HG03108 (cell line): ENCODE results near the gene EGFR.

Source experiments
- ATAC-seq: cut with Tn5 transposase; IDR thresholded peaks from one replicate; pipeline ENCODE4 v1.9.1; 2021; ENCODE audit warnings: moderate library complexity; ENCODE audit not compliant: unreplicated experiment

Gene EGFR

GRCh38 chr7:55018361-55019190 lies at the start of gene EGFR:
Gene EGFR, plus strand, starts transcription at chr7:55019017. Its CDS starts 261 bp downstream, at chr7:55019278.
- no peak for ATAC-seq

DNA sequence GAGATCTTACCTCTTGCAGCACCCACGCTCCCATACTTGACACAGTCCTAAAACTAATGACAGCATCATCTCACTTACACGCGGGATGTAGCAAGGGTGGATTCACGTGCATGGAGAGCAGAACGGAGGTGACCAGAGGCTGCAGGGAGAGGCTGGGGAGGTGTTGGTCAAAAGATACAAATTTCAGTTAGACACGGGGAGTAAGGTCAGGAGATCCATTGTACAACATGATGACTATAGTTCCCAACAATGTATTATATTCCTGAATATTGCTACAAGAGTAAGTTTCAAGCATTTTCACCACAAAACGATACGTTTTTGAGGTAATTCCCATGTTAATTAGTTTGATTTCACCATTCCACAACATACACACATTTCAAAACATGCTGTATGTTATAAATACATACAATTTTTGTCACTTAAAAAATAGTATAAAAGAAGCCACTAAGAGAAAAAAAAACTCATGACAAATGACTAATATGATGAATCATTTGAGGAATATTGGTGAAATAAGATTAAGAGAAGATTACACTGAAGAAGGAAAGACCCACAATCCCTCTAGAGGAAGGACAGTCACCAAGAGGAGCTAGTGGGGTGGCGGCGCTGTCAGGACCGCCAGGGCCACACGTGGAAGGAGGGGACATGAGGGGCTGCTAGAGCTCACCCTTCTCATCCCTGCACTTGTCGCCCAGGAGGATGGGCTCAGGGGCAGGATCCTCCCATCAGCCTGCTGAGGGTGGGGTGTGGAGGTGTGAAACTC lies 49.4 kb upstream of the EGFR start:
- ATAC-seq, result no peak

DNA sequence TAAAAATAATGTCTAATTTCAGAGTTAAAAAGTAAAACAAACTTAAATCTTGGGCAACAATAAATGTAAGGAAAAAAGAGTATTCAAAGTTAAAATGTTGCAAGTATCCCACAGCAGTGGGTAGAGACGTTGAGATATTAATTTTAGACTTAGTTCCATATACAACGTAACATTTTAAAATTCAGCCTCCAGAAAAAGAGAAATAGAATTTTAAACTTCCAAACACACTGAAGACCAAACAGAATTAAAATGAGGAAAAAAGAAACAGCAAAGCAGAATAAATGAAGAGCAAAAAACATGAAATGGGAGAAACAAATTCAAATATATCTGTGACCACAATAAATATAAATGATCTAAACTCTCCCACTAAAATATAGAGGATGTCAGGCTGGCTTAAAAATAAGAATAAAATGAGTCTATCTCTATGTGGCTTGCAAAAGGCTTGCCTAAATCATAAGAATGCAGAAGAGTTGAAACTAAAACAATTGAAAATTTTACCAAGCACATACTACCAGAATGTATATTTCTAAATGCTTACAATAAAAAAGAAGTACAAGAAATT lies 46.0 kb upstream of the EGFR start:
- no peak for ATAC-seq

GRCh38 chr7:54978364-54979116 lies 40.3 kb upstream of the EGFR start:
- ATAC-seq, result no peak

GRCh38 chr7:54980521-54980920 lies 38.3 kb upstream of the EGFR start:
- ATAC-seq, result no peak

GRCh38 chr7:54981913-54982312 lies 36.9 kb upstream of the EGFR start:
- ATAC-seq, result no peak

DNA sequence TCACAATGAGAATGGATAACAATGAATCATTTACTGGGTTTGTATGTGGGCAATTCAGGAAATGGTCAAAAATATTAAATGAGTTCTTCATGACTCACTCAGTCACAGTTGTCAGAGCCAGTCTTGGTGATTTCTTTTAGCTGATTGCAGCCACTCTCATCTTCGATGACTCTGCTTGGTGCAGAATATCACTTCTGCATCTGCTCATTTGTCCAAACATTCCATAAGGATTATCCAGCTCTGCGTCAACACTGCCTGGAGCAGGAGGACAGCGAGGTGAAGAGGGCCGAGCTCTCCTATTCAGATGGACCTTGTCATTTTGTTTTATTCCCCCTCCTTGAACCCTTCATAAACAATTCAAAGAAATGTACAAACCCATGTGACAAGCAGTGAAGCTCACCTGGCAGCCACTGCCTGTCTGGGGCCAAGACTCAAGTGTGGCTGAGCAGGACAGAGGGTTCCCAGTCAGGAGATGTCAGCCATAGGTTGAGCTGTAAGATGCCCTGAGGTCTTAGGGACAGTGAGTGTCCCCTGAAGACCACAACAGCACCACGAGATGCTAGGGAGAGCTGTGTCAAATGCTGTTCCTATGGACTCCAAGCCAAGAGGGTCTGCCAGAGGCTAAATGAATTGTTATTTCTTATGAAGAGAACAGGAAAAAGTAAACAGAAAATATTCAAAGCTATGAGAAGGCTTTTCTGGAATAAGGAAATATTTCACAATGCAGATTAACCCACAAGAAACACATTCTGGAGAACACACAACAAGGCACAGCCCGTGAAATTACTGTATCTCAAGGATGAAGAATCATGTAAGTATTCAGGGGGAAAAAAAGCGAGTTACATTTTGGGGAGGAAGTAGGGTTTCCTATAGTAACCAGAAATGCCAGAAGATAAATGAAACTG lies 33.1 kb upstream of the EGFR start:
- ATAC-seq, result no peak

- no peak for ATAC-seq
These were observed 32.1 kb upstream of the EGFR start for GRCh38 chr7:54986716-54987115.

- ATAC-seq, result no peak
These were observed 31.0 kb upstream of the EGFR start for GRCh38 chr7:54987772-54988171.

DNA sequence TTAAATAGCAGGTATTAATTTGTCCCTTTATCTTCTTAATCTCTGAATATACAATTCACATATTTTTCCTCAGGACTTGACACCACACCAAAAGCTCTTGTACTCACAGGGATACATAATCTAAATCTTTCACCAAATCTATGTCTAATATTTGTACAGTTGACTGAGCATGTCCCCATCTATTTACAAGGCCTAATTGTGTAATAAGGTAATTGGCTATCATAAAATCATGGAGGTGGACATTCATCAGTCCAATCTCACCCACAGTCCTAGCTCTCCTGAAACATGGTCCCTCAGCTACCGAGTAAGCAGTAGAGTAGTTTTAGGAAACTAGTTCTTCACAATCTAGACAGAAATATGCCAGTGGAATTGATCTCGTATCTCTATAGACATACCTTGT lies 30.3 kb upstream of the EGFR start:
- no peak for ATAC-seq

GRCh38 chr7:54989453-54990225 lies 29.2 kb upstream of the EGFR start:
- no peak for ATAC-seq

DNA sequence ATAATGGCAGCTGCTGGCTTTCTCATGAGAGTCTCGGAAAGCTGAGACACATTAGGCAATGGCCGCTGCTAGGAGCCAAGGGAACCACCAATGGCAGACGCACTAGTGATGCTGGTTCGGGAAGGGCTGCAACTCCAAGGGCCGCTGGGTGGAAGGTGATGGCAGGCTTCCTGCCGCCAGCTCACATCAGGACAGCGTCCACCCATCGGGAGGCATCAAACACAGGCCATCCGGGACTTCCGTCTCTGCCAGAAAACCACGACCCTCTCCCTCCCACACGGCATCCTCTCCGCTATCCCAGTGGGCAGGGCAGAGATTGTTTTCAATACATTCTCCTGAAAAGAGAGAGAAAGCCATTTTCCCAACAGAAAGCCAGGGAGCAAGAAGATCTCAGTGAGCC lies 27.5 kb upstream of the EGFR start:
- no peak for ATAC-seq

GRCh38 chr7:54992871-54993475 lies 25.8 kb upstream of the EGFR start:
- no peak for ATAC-seq

DNA sequence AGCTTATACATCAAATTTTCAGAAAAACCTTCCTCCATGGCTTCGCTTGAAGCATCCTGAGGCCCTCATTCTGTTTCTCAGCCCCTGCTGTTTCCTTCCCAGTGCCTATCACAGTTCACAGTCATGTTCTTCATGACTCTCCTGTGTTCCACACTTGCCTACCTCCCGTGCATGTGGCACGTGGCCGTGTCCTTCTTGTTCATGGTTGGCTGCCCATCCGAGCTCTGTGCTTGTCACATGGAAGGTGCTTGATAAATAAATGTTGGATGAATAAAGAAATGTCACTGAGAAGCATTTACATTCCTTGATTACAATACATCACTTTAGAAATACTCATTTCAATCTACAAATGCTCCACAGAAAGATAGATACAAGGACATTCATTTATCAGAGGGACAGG lies 23.7 kb upstream of the EGFR start:
- no peak for ATAC-seq

- peak; percentile 88 for ATAC-seq
These were observed 23.0 kb upstream of the EGFR start for GRCh38 chr7:54995610-54996363.

- no peak for ATAC-seq
These were observed 22.4 kb upstream of the EGFR start for GRCh38 chr7:54996391-54996790.

DNA sequence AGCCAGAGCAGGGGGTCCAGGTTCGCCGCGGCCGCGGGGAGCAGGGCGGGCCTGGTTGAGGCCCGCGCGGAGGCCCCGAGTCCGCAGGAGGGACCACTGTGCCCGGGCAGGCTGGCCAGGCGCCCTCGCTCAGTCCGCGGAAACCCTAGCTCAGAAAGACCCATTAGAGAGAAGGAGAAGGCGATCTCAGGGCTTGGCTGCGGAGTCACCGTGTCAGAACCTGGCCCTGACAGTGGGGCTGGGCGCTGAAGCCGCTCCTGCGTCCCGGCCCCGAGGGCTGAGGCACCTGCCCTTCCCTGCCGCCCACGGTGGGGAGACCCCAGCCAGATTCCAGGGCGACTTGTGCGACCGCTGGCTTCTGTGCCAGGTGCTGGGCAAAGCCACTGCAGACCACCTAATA lies 14.2 kb upstream of the EGFR start:
- no peak for ATAC-seq

DNA sequence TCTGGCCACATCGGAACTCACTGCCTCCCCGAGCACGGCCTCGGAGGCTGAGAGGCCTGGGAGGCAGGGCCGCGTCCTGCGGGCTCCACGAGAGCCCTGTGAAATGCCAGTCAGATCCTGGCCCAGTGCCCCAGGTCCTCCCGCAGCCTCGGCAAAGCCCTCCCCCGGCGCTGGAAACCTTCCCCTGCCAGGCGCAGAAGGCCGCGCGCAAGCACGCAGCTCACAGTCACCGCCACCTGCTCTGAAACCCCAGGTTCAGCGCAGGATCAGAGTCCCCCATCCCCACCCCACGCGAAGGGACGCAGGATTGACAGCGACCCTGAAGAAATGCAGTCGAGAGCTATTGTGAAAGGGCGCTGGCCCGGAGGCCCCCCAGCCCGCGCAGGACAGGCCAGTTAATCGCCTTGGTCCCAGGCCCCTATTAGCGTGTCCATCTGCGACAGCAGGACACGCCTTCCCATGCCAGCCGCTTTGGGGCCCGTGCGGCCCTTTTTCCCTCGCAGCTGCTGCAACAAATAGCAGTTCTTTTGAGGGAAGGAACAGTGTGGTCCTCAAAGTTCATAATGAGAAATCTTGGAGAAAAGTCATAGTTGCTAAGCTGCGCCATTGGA lies 13.5 kb upstream of the EGFR start:
- ATAC-seq, result no peak
